ENCODE results near the gene ITGA4.

The ITGA4 gene

DNA sequence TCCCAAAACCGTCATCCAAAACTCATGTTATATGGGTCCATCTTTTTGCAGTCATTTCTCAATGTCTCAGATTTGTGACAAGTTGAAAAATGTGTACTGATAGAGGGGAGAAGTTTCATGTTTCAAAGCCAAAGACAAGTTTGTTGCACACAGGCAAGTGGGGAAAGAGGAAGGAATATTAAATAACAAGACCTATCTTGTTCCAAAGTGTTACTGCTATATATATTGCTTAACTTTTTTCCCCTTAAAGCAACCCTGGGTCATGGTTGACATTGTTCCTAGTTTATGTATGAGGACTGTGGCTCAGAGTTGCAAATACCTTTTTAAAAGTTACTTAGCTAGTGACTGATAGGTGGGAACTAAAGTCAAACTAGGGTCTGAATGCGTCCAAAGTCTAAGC, 1.7 kb downstream of the ITGA4 start:
- no peak for DNase-seq (ENCODE audit: low read depth in 2 of 2)

DNA sequence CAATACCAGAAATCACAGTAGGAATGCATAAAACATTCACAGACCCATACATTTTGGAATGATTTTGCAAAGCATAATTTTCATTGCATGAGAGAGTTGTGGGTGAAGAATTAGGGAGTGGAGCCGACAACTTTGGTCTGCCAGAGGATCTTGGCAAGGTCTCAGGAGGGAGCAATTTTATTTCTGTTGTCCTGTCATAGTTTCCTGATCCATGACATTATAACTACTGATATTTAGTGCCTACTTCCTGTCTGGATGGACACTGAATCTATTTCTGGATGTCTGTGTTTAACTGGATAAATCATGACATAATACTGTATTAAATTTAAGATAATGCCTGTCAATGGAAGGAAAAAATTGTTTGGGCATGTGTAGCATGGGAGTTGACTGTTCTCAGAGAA, 2.4 kb downstream of the ITGA4 start:
- no peak for DNase-seq (ENCODE audit: low read depth in 2 of 2)

DNA sequence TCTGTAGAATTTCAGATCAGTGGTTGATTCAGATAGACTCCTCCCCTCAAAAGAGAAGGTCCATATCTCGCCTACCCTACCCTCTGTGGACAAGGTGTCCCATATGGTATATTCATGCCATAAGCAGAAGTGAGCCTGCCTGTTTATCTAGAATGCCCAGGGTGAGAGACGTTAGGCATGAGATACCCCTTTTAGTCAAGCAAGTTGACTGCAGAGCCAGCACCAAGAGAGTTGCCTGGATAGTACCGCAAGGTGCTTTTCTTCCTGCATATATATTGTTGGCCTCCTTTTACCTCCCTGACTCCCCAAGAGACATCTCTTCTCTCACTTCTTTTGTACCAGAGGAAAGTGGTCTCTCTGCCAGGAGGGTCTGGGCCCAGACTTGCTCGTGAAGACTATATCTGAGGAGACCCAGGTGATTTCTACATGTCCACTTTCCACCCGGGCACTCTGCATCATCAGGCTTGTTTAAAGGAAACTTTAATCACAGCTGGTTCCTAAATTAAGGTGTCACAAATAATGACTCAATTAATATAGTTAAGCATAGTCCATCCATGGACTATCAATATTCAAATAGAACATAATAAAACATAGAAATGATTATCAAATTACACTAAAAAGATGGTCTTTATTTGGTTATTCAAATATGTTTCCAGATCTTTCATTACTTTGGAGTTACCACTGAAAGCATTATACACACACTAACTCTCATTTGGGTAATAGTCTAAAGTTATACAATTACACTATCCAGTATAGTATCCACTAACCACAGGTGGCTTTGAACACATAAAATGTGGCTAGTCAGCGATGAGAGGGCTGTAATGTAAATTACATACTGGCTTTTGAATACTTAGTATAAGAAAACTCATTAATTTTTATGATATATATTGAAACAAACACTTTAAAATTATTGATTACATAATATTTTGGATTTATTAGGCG, 4.1 kb downstream of the ITGA4 start:
- DNase-seq (ENCODE audit: low read depth in 2 of 2), result no peak

- DNase-seq (ENCODE audit: low read depth in 2 of 2), result no peak
Observed at GRCh38 chr2:181462033-181462432, 4.8 kb downstream of the ITGA4 start.

GRCh38 chr2:181463588-181463987, 6.4 kb downstream of the ITGA4 start:
- no peak for DNase-seq (ENCODE audit: low read depth in 2 of 2)

- no peak for DNase-seq (ENCODE audit: low read depth in 2 of 2)
Observed at GRCh38 chr2:181464966-181465365, 7.8 kb downstream of the ITGA4 start.

DNA sequence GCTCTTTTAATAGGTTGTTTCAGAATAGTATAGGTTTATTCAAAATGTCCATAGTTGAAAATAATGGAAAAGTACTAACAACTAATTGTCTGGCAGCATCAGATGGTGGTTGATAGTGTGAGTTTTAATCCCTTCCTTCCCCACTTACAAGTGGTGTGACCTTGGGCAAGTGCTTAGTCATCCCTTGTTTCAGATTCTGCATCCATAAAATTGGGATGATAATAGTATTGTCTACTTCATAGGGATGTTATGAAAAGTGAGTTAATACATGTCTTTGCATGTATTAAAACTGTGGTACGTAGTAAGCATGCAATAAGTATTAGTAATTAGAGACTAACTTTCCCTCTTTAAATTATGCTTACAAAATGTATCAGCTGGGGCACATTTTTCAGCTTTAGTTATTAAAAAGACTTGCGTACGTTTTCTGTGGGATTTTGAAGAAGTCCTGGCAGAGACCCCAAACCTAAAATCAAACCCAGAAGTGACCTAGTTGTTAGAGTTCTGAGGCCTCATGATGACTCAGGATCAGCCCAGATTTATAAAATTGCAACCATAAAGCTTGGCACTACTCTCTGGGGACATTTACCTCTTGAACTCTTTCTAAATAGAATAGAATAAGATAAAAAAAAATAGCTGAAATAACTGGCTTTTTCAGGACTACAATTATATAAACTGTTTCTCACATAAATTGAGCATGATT, 8.6 kb downstream of the ITGA4 start:
- no peak for DNase-seq (ENCODE audit: low read depth in 2 of 2)

DNA sequence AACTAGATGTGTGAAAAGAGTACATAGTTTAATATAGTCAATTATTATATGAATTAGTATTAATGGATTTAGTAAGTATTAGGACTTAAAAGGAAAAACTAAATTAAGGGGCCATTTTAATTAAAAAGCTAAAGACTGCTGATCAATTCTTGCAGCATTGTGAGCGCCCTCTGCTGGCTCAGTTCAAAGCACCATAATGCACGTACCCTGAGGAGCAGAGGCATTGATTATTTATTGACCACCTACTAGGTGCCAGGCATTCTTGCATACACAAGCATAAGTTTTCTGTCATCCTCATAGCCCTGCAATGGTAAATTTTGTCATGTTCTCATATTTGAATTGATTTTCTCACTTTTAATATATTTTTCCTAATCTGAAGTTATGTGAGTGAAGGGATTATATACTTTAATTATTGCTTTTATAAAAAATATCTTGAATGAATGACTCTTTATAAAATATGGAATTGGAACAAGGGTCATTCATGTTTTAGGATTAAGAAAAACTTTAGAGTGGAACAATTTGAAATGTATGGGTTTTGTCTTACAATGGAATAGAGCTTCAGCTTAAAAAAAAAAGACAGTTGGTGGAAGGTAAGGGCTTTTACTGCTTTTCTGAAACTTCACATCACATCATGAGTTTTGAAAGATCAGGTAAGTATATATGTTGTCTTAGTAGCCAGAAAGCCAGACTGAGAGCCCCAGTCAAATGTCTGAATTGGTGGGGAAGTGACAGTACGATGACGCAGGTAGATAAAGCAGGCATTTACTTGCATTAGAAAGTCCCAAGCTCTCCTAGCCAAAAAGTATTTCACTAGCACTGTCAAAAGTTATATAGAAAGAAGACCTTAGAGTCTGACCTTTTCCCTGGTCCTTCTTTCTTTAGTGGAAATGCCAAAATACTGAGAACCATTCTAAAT, 9.7 kb downstream of the ITGA4 start:
- DNase-seq (ENCODE audit: low read depth in 2 of 2), result peak; percentile 57 to 66

GRCh38 chr2:181467966-181468707, 11.0 kb downstream of the ITGA4 start:
- no peak for DNase-seq (ENCODE audit: low read depth in 2 of 2)

GRCh38 chr2:181468811-181469210, 11.6 kb downstream of the ITGA4 start:
- no peak for DNase-seq (ENCODE audit: low read depth in 2 of 2)

- DNase-seq (ENCODE audit: low read depth in 2 of 2), result no peak
Observed at GRCh38 chr2:181471226-181471625, 14.0 kb downstream of the ITGA4 start.

GRCh38 chr2:181471783-181472182, 14.6 kb downstream of the ITGA4 start:
- no peak for DNase-seq (ENCODE audit: low read depth in 2 of 2)

DNA sequence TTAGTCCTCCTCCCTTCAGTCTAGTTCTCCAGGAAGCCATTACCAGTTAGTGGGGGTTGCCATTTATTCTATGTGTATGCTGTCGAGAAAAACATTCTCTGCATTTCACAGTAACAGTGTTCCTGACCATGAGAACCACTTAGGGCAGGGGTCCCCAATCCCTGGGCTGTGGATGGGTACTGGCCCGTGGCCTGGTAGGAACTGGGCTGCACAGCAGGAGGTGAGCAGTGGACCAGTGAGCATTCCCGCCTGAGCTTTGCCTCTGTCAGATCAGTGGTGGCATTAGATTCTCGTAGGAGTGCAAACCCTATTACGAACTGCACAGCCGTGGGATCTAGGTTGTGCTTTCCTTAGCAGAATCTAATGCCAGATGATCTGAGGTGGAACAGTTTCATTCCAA, 15.8 kb downstream of the ITGA4 start:
- no peak for DNase-seq (ENCODE audit: low read depth in 2 of 2)

DNA sequence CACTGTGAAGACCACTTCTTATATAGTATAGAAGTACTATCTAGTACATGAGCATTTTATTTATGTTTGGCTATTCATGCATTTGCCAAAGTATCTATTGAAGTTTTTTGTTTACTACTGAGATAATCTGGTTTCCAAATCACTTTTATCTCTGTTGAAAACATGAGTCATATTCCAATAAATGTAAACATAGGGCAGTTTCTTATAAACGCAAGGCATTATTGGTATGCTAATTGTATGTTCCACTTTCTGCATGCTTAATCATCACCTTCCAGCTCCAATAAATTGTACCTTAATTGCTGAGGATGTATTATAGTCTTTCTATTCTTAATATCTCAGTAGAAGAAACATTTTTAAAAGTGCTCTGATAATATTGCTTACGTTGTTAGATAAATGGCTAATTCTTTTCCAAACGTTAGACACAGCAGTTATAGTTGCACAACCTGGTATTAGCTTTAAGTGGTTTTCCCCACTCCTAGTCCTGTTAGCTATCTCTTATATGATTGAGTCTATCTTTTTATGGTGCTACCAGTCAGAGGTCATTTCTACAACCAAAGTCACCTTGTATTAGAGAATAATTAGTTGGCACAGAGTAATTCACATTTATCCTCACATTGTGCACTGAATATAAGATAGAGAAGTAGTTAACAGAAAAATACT, 17.2 kb downstream of the ITGA4 start:
- DNase-seq (ENCODE audit: low read depth in 2 of 2), result no peak

DNA sequence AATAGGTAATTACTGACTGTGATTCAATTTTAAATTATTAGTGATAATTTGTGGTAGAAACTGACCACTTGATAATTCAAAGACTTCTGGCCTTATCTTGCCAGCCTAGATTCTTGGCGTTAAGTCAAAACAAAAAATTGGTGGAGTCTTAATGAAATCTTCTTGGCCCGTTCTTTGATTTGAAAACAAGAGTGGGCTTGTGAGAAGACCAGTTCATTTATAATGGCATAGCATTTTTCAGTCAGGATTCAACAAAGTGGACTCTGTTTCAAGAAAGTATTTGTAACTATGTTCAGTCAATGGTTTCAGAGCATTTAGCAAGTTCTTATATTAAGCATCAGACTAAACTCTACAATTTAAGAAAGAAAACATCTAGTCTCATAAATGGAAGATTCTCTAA, 26.0 kb downstream of the ITGA4 start:
- DNase-seq (ENCODE audit: low read depth in 2 of 2), result no peak

- no peak for DNase-seq (ENCODE audit: low read depth in 2 of 2)
Observed at GRCh38 chr2:181483876-181484275, 26.7 kb downstream of the ITGA4 start.

DNA sequence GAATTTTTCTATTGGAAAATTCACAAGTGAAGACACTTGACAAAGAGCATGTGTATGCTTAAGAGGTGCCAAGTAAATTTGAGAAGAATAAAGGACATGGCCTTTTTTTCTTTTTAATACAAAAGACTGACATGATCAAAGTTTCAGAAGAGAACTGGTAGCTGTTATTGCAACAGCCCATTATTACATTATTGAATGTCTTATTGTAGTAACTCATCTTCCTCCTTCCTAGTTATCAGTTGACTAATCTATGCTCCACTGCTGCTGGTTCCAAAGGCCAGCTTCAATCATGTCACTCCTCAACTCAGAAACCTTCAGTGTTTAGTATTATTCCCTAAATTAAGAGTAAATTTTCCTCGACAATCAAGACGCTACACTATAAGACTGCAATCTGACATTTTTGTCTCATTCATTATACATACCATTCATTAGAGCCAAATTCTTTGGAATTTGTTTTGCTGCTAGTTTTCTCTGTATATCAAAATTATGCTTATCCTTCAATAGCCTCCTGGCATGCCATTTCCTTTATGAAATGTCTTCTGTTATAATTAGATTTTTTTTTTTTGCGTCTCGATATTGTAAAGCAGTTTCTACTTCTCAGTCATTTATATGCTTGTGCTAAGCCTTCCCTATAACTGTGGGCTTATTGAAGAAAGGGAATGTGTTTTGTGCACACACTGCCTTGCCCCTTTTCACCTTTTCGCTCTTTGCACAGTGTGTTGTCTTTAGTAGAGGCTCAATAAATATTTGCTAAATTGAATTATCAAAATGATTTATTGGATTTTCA, 27.9 kb downstream of the ITGA4 start:
- no peak for DNase-seq (ENCODE audit: low read depth in 2 of 2)

- DNase-seq (ENCODE audit: low read depth in 2 of 2), result no peak
Observed at GRCh38 chr2:181485638-181485946, 28.4 kb downstream of the ITGA4 start.

GRCh38 chr2:181499231-181499630, 42.0 kb downstream of the ITGA4 start:
- no peak for DNase-seq (ENCODE audit: low read depth in 2 of 2)

DNA sequence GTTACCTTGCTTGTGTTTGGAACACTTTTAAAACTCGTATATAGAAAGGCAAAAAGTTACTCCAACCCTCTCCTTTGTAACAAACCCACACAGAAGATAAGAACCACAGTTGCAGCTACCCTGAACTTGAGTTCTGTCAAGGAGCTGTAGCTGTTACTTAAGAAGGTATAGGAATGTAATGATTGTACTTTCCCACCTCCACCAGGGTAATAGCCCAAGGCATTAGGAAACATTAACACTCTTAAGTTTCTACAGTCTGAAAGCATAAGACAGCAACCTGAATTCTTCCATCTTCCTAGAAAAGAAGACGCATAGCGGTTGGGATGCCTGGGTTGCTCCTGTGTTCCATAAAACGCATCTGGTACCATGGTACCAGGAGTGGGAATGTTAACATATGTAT, 43.0 kb downstream of the ITGA4 start:
- no peak for DNase-seq (ENCODE audit: low read depth in 2 of 2)
